GM12878 (cell line): ENCODE measurements around the gene CACNG1. TPM values are rescaled to one million over a fixed set of nuclear protein-coding genes. Genes with fewer than 3 reads are reported as not detected.

Source experiments
- ATAC-seq: fragments of 200-7000 bp; cut with Tn5 transposase; 3 replicates; pipeline ENCODE4 v1.9.1; 2020; ENCODE audit warnings: mild to moderate bottlenecking, moderate library complexity
- BruUV-seq: library from RNA; stranded (reverse); fragments of 400-500 nt; replicated peaks from 2 replicates; lab custom pipeline; 2021; lab: Mats Ljungman, UMichigan
- CTCF ChIA-PET: fragments of 300-600 bp; sonication (Branson Sonifier 250); formaldehyde crosslinking; extraction: SDS; loops from one replicate; lab custom pipeline; 2021; ENCODE audit warnings: inconsistent platforms; lab: Yijun Ruan, JAX
- POLR2A ChIA-PET: fragments of 350-600 bp; formaldehyde crosslinking; extraction: SDS; loops from one replicate; lab custom pipeline; 2021; ENCODE audit warnings: inconsistent platforms; lab: Charles Lee
- RAD21 ChIA-PET: fragments of 300-600 bp; sonication (Branson Sonifier 250); formaldehyde crosslinking; loops from one replicate; lab custom pipeline; 2023; ENCODE audit warnings: antibody characterized with exemption; ENCODE audit not compliant: unreplicated experiment; lab: Charles Lee
- SMC1A ChIA-PET: fragments of 300-600 bp; sonication (Branson Sonifier 250); formaldehyde crosslinking; loops from one replicate; lab custom pipeline; 2023; ENCODE audit not compliant: unreplicated experiment, uncharacterized antibody; lab: Charles Lee
- DNase-seq: peaks from one replicate; pipeline ENCODE4 v3.0.0-alpha.2; 2011; ENCODE audit warnings: low read depth, low spot score
- FAIRE-seq: peaks from 3 replicates; lab custom pipeline; 2011; peaks lifted over from hg19 to GRCh38; lab: Jason Lieb, UNC
- H2AFZ ChIP-seq: 2 replicates; pipeline ENCODE4 v1.6.0; 2011; ENCODE audit warnings: low read depth, low read length, control low read depth; ENCODE audit not compliant: control insufficient read depth
- H3K27ac ChIP-seq: 2 replicates; pipeline ENCODE4 v1.5.1; 2011; ENCODE audit warnings: control low read depth; ENCODE audit not compliant: control insufficient read depth, insufficient read depth
- H3K27me3 ChIP-seq, 2 experiments: replicated peaks in 1 of 2; 2 replicates each; pipeline versions ENCODE4 v1.6.0 to v1.6.1; 2011; ENCODE audit warnings: low read length in 1 of 2; ENCODE audit not compliant: control insufficient read depth in 2 of 2, insufficient read depth in 2 of 2
- H3K36me3 ChIP-seq, 2 experiments: 2 replicates each; pipeline ENCODE4 v1.5.1; 2011; ENCODE audit warnings: low read length in 1 of 2; ENCODE audit not compliant: control insufficient read depth in 2 of 2, insufficient read depth in 2 of 2
- H3K4me1 ChIP-seq: 2 replicates; pipeline ENCODE4 v1.6.1; 2011; ENCODE audit warnings: mild to moderate bottlenecking, low read length, moderate library complexity, mixed read lengths; ENCODE audit not compliant: control insufficient read depth, insufficient read depth
- H3K4me2 ChIP-seq: 2 replicates; pipeline ENCODE4 v1.6.0; 2011; ENCODE audit warnings: control low read depth; ENCODE audit not compliant: control insufficient read depth, insufficient read depth
- H3K4me3 ChIP-seq: fragments of 200-600 bp; sonication (generic); 2 replicates; pipeline ENCODE4 v1.5.1; 2016
- H3K79me2 ChIP-seq: 2 replicates; pipeline ENCODE4 v1.6.0; 2011; ENCODE audit warnings: low read length; ENCODE audit not compliant: control insufficient read depth, insufficient read depth
- H3K9ac ChIP-seq: 2 replicates; pipeline ENCODE4 v1.8.0; 2011; ENCODE audit warnings: low read length, control low read depth, mixed read lengths; ENCODE audit not compliant: control insufficient read depth, insufficient read depth
- H3K9me3 ChIP-seq: replicated peaks from 3 replicates; pipeline ENCODE4 v1.5.1; 2011; ENCODE audit warnings: mild to moderate bottlenecking, low read length; ENCODE audit not compliant: control insufficient read depth, insufficient read depth
- H4K20me1 ChIP-seq: 2 replicates; pipeline ENCODE4 v1.6.0; 2011; ENCODE audit not compliant: control insufficient read depth, insufficient read depth
- ATF7 ChIP-seq: fragments of 450-650 bp; IDR thresholded peaks from 2 replicates; pipeline ENCODE4 v1.6.1; 2016; ENCODE audit warnings: low read depth, mild to moderate bottlenecking
- BCL3 ChIP-seq: IDR thresholded peaks from 2 replicates; pipeline ENCODE4 v1.6.1; 2011; ENCODE audit warnings: borderline replicate concordance, low read depth, mild to moderate bottlenecking, moderate library complexity, low read length; ENCODE audit not compliant: insufficient read depth, poor library complexity, severe bottlenecking
- CHD2 ChIP-seq: IDR thresholded peaks from 2 replicates; pipeline ENCODE4 v1.6.1; 2011; ENCODE audit warnings: low read depth, low read length, improper control_type of control experiment, borderline replicate concordance
- EP300 ChIP-seq, 2 experiments: fragments of 150-350 bp in 1 of 2; IDR thresholded peaks; 2 replicates each; pipeline ENCODE4 v1.6.1; 2011 to 2012; ENCODE audit warnings: low read depth in 2 of 2, low read length in 2 of 2, borderline replicate concordance in 1 of 2, improper control_type of control experiment in 1 of 2, inconsistent platforms in 1 of 2; ENCODE audit not compliant: control insufficient read depth in 1 of 2
- FOXM1 ChIP-seq: IDR thresholded peaks from 2 replicates; pipeline ENCODE4 v1.6.1; 2012; ENCODE audit warnings: low read depth, mild to moderate bottlenecking, inconsistent platforms, low read length, moderate library complexity
- IKZF2 ChIP-seq, 2 experiments: fragments of 450-650 bp; IDR thresholded peaks; 2 replicates each; pipeline ENCODE4 v1.6.1; 2017; ENCODE audit warnings: mild to moderate bottlenecking in 2 of 2, moderate library complexity in 2 of 2
- NRF1 ChIP-seq: conservative IDR thresholded peaks from 2 replicates; pipeline ENCODE4 v1.6.1; 2011; ENCODE audit warnings: mild to moderate bottlenecking, low read depth, low read length, improper control_type of control experiment
- PKNOX1 ChIP-seq: fragments of 450-650 bp; IDR thresholded peaks from 2 replicates; pipeline ENCODE4 v1.6.1; 2016; ENCODE audit warnings: mild to moderate bottlenecking
- POLR2AphosphoS2 ChIP-seq: IDR thresholded peaks from 2 replicates; pipeline ENCODE4 v1.6.1; 2011; ENCODE audit warnings: low read depth, mild to moderate bottlenecking, low read length, improper control_type of control experiment, moderate library complexity
- RUNX3 ChIP-seq: IDR thresholded peaks from 2 replicates; pipeline ENCODE4 v1.6.1; 2012; ENCODE audit warnings: low read length, inconsistent platforms
- SMARCA5 ChIP-seq: fragments of 450-650 bp; IDR thresholded peaks from 2 replicates; pipeline ENCODE4 v1.6.1; 2017; ENCODE audit warnings: mild to moderate bottlenecking
- SP1 ChIP-seq: IDR thresholded peaks from one replicate; pipeline ENCODE4 v1.6.1; 2011; ENCODE audit warnings: low read depth, low read length
- WGBS: methylation state at CpG from one replicate; pipeline ENCODE4 v1.1.6; 2016; ENCODE audit warnings: low lambda C conversion rate; ENCODE audit not compliant: insufficient replicate concordance, insufficient coverage; ENCODE audit errors: missing lambda C conversion rate; 5-methylcytosine and 5-hydroxymethylcytosine counted together
- in situ Hi-C: fragments of 300-500 bp; cut with MboI; formaldehyde crosslinking; loops from 9 replicates; pipeline ENCODE4 v1.14.3; 2018; ENCODE audit warnings: mixed read lengths
- intact Hi-C: fragments of 100-400 bp; cut with micrococcal nuclease; formaldehyde crosslinking; loops from one replicate; pipeline ENCODE4 v1.14.2; 2022; ENCODE audit not compliant: unreplicated experiment
- polyA plus RNA-seq, 11 experiments: library from polyadenylated mRNA; depleted of rRNA in 4 of 11; unstranded in 6 of 11; stranded (reverse) in 5 of 11; fragments of >200 nt; fragmentation: Nextera tagmentation in 4 of 11; fragmentation: Illumina TruSeq in 1 of 11; extraction: Ambion mirVana in 4 of 11; extraction: Trizol in 1 of 11; gene quantifications; 1 replicate in 1 of 11; 2 replicates in 10 of 11; pipeline versions ENCODE4 v1.2.1 to v1.2.3, GENCODE V29; 2011 to 2016; ENCODE audit warnings: inconsistent platforms in 2 of 11, missing spikeins in 2 of 11, low read depth in 1 of 11
- total RNA-seq, 4 experiments: library from RNA; depleted of rRNA in 3 of 4; stranded (reverse); fragments of >200 nt in 3 of 4; fragmentation: Illumina TruSeq in 1 of 4; extraction: Trizol in 1 of 4; gene quantifications; 2 replicates each; pipeline versions ENCODE4 v1.2.1 to v1.2.3, GENCODE V29; 2013 to 2021

Gene CACNG1
- total and polyA plus RNA-seq, 10 of the 15 experiments (the other 5 are each of a cell fraction or from before 2014, with no cell fraction given): not detected

- ChIA-PET POLR2A (no interaction called here), CTCF (no interaction called here), SMC1A (no interaction called here), RAD21 (no interaction called here)
- Histone ChIP-seq H3K4me3 (no peak overlapping the region), H3K79me2 (no peaks in the 10 kb centered on the region), H4K20me1 (no peaks in the 10 kb centered on the region), H3K4me2 (no peak overlapping the region), H2AFZ (no peak overlapping the region), H3K4me1 (peaks cover 22% of the 10 kb centered on the region), H3K36me3 (no peaks in the 10 kb centered on the region), H3K27ac (no peak overlapping the region), H3K9me3 (no peaks in the 10 kb centered on the region; the same call in 1 of the 3 replicates), H3K27me3 (no peaks in the 10 kb centered on the region), H3K9ac (no peak overlapping the region)
- intact Hi-C loops (loop anchor here (2.0 kb wide), 1 partner anchor 49 kb away; no protein-coding TSS in a partner anchor), in situ Hi-C loops (no loop called here)
- FAIRE-seq (no peak), DNase-seq (no peak), ATAC-seq (no peak)
- no TSS peak for BruUV-seq
- TF ChIP-seq SMARCA5: no peak
- TF ChIP-seq CHD2: no peak
- no peak for TF ChIP-seq NRF1
- WGBS: 76% methylated on average over 9 of the region's 9 CpGs
Observed at GRCh38 chr17:67033613-67034012, 10.7 kb upstream of the CACNG1 start.

GRCh38 chr17:67035131-67036083 is 8.9 kb upstream of the CACNG1 start:
- FAIRE-seq: peak; percentile 85
- H3K79me2 ChIP-seq: no peaks in the 10 kb centered on the region
- no peak overlapping the region; the same call in 1 of the 2 replicates for H3K9ac ChIP-seq
- intact Hi-C loops (loop anchor here (2.0 kb wide), 1 partner anchor 47 kb away; no protein-coding TSS in a partner anchor), in situ Hi-C loops (no loop called here)
- DNase-seq: peak; percentile 64
- peak overlapping the region; percentile 35; the same call in 1 of the 2 replicates for H3K4me3 ChIP-seq
- H3K4me2 ChIP-seq: peak overlapping the region; percentile 72
- CTCF ChIA-PET: interaction anchor here (0.5 kb wide), 1 partner anchor 997 kb away, joined by 3 read pairs; no protein-coding TSS in a partner anchor
- POLR2A ChIA-PET: interaction anchor here (0.6 to 1.0 kb wide), 2 partner anchors 13 to 1043 kb away, joined by 3 read pairs; no protein-coding TSS in a partner anchor
- H3K4me1 ChIP-seq: peaks cover 22% of the 10 kb centered on the region
- RAD21 ChIA-PET: interaction anchor here (1.4 to 2.8 kb wide), 2 partner anchors 46 to 329 kb away, joined by 3 to 19 read pairs; no protein-coding TSS in a partner anchor
- H3K27ac ChIP-seq: peak overlapping the region; percentile 35
- BruUV-seq: TSS peak; percentile 60
- H2AFZ ChIP-seq: peak overlapping the region; percentile 50
- peak; percentile 94 for ATAC-seq
- no peaks in the 10 kb centered on the region; the same call in 1 of the 3 replicates for H3K9me3 ChIP-seq
- H3K27me3 ChIP-seq: no peaks in the 10 kb centered on the region
- no peaks in the 10 kb centered on the region for H4K20me1 ChIP-seq
- no peaks in the 10 kb centered on the region for H3K36me3 ChIP-seq
- whole genome bisulfite sequencing: 9% methylated on average over 11 of the region's 11 CpGs
- SMC1A ChIA-PET: interaction anchor here (1.3 to 2.1 kb wide), 2 partner anchors 46 to 53 kb away, joined by 5 to 11 read pairs; no protein-coding TSS in a partner anchor
- TF ChIP-seq ATF7 (peak; percentile 79), PKNOX1 (0 out of 2 replicates have a peak, but pooled peaks have one; percentile 15), FOXM1 (peak; percentile 72; the same call in 1 of the 2 replicates), SMARCA5 (0 out of 2 replicates have a peak, but pooled peaks have one; percentile 22), RUNX3 (peak; percentile 90), SP1 (peak; percentile 63), POLR2AphosphoS2 (no peak), EP300 (IDR thresholded peaks at IDR 0.05; ENCODE audit: borderline replicate concordance in 1 of 2, control insufficient read depth in 1 of 2, low read depth in 2 of 2, low read length in 2 of 2) (peak; percentile 46 to 66; a peak in 3 of 4 replicates), IKZF2 (IDR thresholded peaks at IDR 0.05) (peak; percentile 81 to 86), BCL3 (peak; percentile 70)
